MM.1S (cell line): ENCODE results near the gene MAP3K3.

Experiments used
- DNase-seq: peaks from one replicate; pipeline ENCODE4 v3.0.0-alpha.2; 2015
- H2AFZ ChIP-seq: fragments of 300-600 bp; sonication (generic); 2 replicates; pipeline ENCODE4 v1.6.0; 2016; ENCODE audit warnings: antibody characterized with exemption, low read length
- H3F3A ChIP-seq: fragments of 300-600 bp; sonication (generic); 2 replicates; pipeline ENCODE4 v1.6.1; 2016; ENCODE audit warnings: mild to moderate bottlenecking, antibody characterized with exemption, low read length, moderate library complexity, mixed read lengths; ENCODE audit not compliant: insufficient read depth
- H3K27ac ChIP-seq: fragments of 300-600 bp; sonication (generic); 2 replicates; pipeline ENCODE4 v1.5.1; 2016; ENCODE audit warnings: mild to moderate bottlenecking, low read length
- H3K27me3 ChIP-seq: fragments of 300-600 bp; sonication (generic); replicated peaks from 2 replicates; pipeline ENCODE4 v1.6.0; 2016; ENCODE audit warnings: low read length; ENCODE audit not compliant: insufficient read depth
- H3K36me3 ChIP-seq: fragments of 300-600 bp; sonication (generic); replicated peaks from 2 replicates; pipeline ENCODE4 v1.6.1; 2016; ENCODE audit warnings: mild to moderate bottlenecking, low read length, mixed read lengths; ENCODE audit not compliant: insufficient read depth
- H3K4me1 ChIP-seq: fragments of 300-600 bp; sonication (generic); 2 replicates; pipeline ENCODE4 v1.6.1; 2016; ENCODE audit warnings: low read length, mixed read lengths
- H3K4me2 ChIP-seq: fragments of 300-600 bp; sonication (generic); 2 replicates; pipeline ENCODE4 v1.6.0; 2016; ENCODE audit warnings: low read depth, low read length
- H3K4me3 ChIP-seq: fragments of 300-600 bp; sonication (generic); 2 replicates; pipeline ENCODE4 v1.5.1; 2016; ENCODE audit warnings: low read length, mixed read lengths
- H3K79me2 ChIP-seq: fragments of 300-600 bp; sonication (generic); 2 replicates; pipeline ENCODE4 v1.6.1; 2016; ENCODE audit warnings: mixed run types, low read length, mixed read lengths
- H3K9ac ChIP-seq: fragments of 300-600 bp; sonication (generic); 2 replicates; pipeline ENCODE4 v1.6.1; 2016; ENCODE audit warnings: low read length, mixed read lengths
- H3K9me2 ChIP-seq: fragments of 300-600 bp; sonication (generic); replicated peaks from 2 replicates; pipeline ENCODE4 v1.6.1; 2016; ENCODE audit warnings: mild to moderate bottlenecking, low read length, mixed read lengths; ENCODE audit not compliant: insufficient read depth
- H3K9me3 ChIP-seq: fragments of 300-600 bp; sonication (generic); replicated peaks from 2 replicates; pipeline ENCODE4 v1.6.1; 2016; ENCODE audit warnings: mild to moderate bottlenecking, low read length, mixed read lengths; ENCODE audit not compliant: insufficient read depth
- H4K20me1 ChIP-seq: fragments of 300-600 bp; sonication (generic); 2 replicates; pipeline ENCODE4 v1.6.1; 2016; ENCODE audit warnings: mild to moderate bottlenecking, low read length, moderate library complexity, mixed read lengths; ENCODE audit not compliant: insufficient read depth
- CTCF ChIP-seq: fragments of 300-600 bp; sonication (generic); IDR thresholded peaks from 2 replicates; pipeline ENCODE4 v1.5.1; 2016; ENCODE audit warnings: antibody characterized with exemption, low read length, mixed read lengths
- EZH2 ChIP-seq: fragments of 300-600 bp; sonication (generic); optimal IDR thresholded peaks from 2 replicates; pipeline ENCODE3; 2017; ENCODE audit warnings: low read depth, mild to moderate bottlenecking, antibody characterized with exemption, low read length, mixed read lengths
- EZH2phosphoT487 ChIP-seq: fragments of 300-600 bp; sonication (generic); IDR thresholded peaks from 2 replicates; pipeline ENCODE4 v1.6.1; 2018; ENCODE audit warnings: antibody characterized with exemption, low read length

Gene MAP3K3

DNA sequence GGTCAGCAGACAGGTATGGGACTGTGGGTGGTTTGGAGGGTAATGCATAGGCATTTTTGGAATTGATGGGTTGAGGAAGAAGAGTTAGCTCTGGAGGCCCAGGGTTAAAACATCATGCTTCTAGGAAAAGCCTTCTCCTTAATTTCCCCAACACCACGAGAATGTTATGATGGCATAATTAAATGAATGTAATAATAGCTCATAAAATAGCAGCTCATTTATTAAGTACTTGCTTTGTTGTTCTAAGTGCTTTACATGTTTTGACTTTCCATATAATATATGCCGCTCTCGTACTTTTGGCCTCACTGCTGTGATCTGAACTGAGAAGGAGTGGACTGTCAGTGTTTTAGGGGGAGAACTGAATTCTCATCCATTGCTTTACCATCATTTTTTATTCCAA lies 63.4 kb downstream of the MAP3K3 start:
- Histone ChIP-seq H3F3A (no peaks in the 10 kb centered on the region), H3K4me3 (no peak overlapping the region), H4K20me1 (no peaks in the 10 kb centered on the region), H3K27me3 (no peaks in the 10 kb centered on the region), H3K79me2 (no peaks in the 10 kb centered on the region), H3K9ac (no peak overlapping the region), H3K27ac (no peak overlapping the region), H3K9me2 (no peaks in the 10 kb centered on the region), H3K9me3 (no peaks in the 10 kb centered on the region), H2AFZ (no peak overlapping the region), H3K36me3 (no peaks in the 10 kb centered on the region), H3K4me2 (no peak overlapping the region), H3K4me1 (no peaks in the 10 kb centered on the region)
- no peak for DNase-seq
- TF ChIP-seq CTCF = no peak
- no peak for TF ChIP-seq EZH2phosphoT487
- no peak for TF ChIP-seq EZH2

- Histone ChIP-seq H3K9me3 (no peaks in the 10 kb centered on the region), H3K4me1 (no peaks in the 10 kb centered on the region), H3K9ac (no peak overlapping the region), H3K36me3 (no peaks in the 10 kb centered on the region), H3K4me2 (no peak overlapping the region), H3K4me3 (no peak overlapping the region), H4K20me1 (no peaks in the 10 kb centered on the region), H3K27me3 (no peaks in the 10 kb centered on the region), H3K27ac (no peak overlapping the region), H3F3A (no peaks in the 10 kb centered on the region), H2AFZ (no peak overlapping the region), H3K79me2 (no peaks in the 10 kb centered on the region), H3K9me2 (no peaks in the 10 kb centered on the region)
- no peak for DNase-seq
- TF ChIP-seq EZH2phosphoT487 (no peak), EZH2 (no peak), CTCF (no peak)
These were observed 64.0 kb downstream of the MAP3K3 start for GRCh38 chr17:63686138-63686685.

DNA sequence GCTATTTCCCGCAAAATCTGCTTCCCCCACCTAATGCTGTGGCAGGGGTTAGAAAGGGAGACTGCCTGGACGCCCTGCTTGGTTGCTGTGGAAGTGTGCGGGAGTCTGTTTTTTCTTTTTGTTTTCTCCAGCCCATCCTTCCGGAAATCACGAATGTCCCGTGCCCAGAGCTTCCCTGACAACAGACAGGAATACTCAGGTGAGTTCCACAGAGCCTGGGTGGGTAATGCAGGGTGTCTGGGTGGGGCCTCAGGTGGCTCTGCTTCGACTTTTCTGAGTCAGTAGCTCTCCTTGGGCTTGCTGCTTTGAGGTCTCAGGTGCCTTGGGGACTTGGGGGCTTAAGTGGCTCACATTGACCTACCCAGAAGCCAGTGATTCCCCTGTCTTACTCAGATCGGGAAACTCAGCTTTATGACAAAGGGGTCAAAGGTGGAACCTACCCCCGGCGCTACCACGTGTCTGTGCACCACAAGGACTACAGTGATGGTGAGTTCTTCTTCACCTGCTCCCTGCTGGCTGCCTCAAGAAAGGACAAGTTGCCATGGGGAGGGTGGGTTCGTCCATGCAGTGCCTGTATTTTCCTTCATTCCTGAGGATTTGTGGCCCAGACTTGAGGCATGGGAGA lies 66.3 kb downstream of the MAP3K3 start:
- H3K36me3 ChIP-seq = no peaks in the 10 kb centered on the region
- no peaks in the 10 kb centered on the region for H3K4me1 ChIP-seq

More for the DNA sequence above, 66.3 kb downstream of the MAP3K3 start:
- no peaks in the 10 kb centered on the region for H3F3A ChIP-seq
- H3K9me2 ChIP-seq = no peaks in the 10 kb centered on the region
- H3K9me3 ChIP-seq = no peaks in the 10 kb centered on the region
- no peaks in the 10 kb centered on the region for H3K79me2 ChIP-seq
- H2AFZ ChIP-seq = no peak overlapping the region
- H3K4me3 ChIP-seq = no peak overlapping the region
- no peak overlapping the region for H3K27ac ChIP-seq
- H3K27me3 ChIP-seq = no peaks in the 10 kb centered on the region
- TF ChIP-seq EZH2phosphoT487 (no peak), EZH2 (no peak), CTCF (no peak)
- no peaks in the 10 kb centered on the region for H4K20me1 ChIP-seq
- H3K9ac ChIP-seq = no peak overlapping the region
- DNase-seq = no peak
- H3K4me2 ChIP-seq = no peak overlapping the region
